Left lung (tissue), 10 donors: ENCODE data around the gene ANKRD40. TPM values are rescaled to one million over a fixed set of nuclear protein-coding genes. Genes with fewer than 3 reads are reported as not detected.

ENCODE experiments used
- ATAC-seq: fragments of 200-7000 bp; cut with Tn5 transposase; one replicate; pipeline ENCODE4 v1.9.1; 2020; ENCODE audit warnings: moderate library complexity
- DNase-seq, 4 donors: peaks; one replicate each; pipeline ENCODE4 v3.0.0-alpha.2; 2013 to 2020
- H3K27ac ChIP-seq, 2 donors: fragments of 200-600 bp; sonication (generic) in 1 of 2; one replicate each; pipeline versions ENCODE4 v1.5.0 to v1.8.0; 2020 to 2021
- H3K27me3 ChIP-seq, 2 donors: fragments of 200-600 bp; sonication (generic) in 1 of 2; one replicate each; pipeline versions ENCODE4 v1.5.0 to v1.8.0; 2020 to 2021
- H3K36me3 ChIP-seq, 2 donors: fragments of 200-600 bp; sonication (generic) in 1 of 2; one replicate each; pipeline versions ENCODE4 v1.5.0 to v1.8.0; 2020 to 2021
- H3K4me1 ChIP-seq, 2 donors: fragments of 200-600 bp; one replicate each; pipeline ENCODE4 v1.8.0; 2021
- H3K4me3 ChIP-seq, 2 donors: fragments of 200-600 bp; sonication (generic) in 1 of 2; one replicate each; pipeline versions ENCODE4 v1.5.0 to v1.8.0; 2020 to 2021; ENCODE audit warnings: mild to moderate bottlenecking in 1 of 2
- H3K9me3 ChIP-seq, 2 donors: fragments of 200-600 bp; sonication (generic) in 1 of 2; one replicate each; pipeline versions ENCODE4 v1.5.0 to v1.8.0; 2020 to 2021
- intact Hi-C, 2 donors: fragments of 100-400 bp; cut with DNase I; formaldehyde crosslinking; loops; one replicate each; pipeline versions ENCODE4 v1.11.2 to v1.14.2; 2022
- polyA plus RNA-seq, 6 donors: library from polyadenylated mRNA; unstranded; fragments of 120-200 nt; gene quantifications; one replicate each; pipeline ENCODE4 v1.2.1, GENCODE V29; 2013; ENCODE audit not compliant: insufficient read length in 6 of 6
- total RNA-seq, 2 donors: library from RNA; stranded (reverse); fragmentation: NEBNext Ultra II Directional; extraction: Animal tissue kit (Norgen Biotek cat#: 25700); gene quantifications; one replicate each; pipeline ENCODE4 v1.2.1, GENCODE V29; 2021
- TF ChIP-seq, protein P1 (sequence below), 2 donors: fragments of 200-600 bp; sonication (generic) in 1 of 2; IDR thresholded peaks; one replicate each; pipeline versions ENCODE4 v1.5.0 to v1.8.0; 2021; ENCODE audit warnings: antibody characterized with exemption in 2 of 2
- donor health status: DM: no; HTN: yes; CAD: no.
- donor health status: DM: no; HTN: no; CAD: no.

ANKRD40 gene
- total and polyA plus RNA-seq, 8 donors, result 42.2 to 52.0 (median 46.6) TPM

DNA sequence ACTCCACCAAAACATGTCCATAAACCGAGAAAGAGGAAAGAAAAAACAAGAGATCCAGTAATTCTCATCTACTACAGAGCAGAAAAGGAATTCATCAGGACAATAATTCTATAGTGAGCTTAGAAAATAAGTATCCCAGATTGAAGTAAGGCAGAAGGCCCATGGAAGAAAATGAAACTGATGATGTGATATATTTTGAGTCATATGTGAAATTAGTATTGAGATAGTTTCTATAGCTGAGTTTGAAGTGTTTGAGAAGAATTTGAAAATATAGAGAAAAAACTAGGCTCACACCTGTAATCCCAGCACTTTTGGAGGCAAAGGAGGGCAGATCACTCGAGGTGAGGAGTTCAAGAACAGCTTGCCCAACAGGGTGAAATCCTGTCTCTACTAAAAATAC is 31.4 kb upstream of the ANKRD40 start:
- ATAC-seq (no peak), DNase-seq (no peak)
- Histone ChIP-seq H3K4me1 (peaks cover 2 to 13% of the 10 kb centered on the region in 2 donors), H3K4me3 (no peak overlapping the region), H3K9me3 (no peaks in the 10 kb centered on the region), H3K36me3 (peaks cover 4 to 69% of the 10 kb centered on the region in 2 donors), H3K27ac (no peak overlapping the region), H3K27me3 (no peaks in the 10 kb centered on the region)
- intact Hi-C loops, result no loop called here
- TF ChIP-seq, protein P1, sequence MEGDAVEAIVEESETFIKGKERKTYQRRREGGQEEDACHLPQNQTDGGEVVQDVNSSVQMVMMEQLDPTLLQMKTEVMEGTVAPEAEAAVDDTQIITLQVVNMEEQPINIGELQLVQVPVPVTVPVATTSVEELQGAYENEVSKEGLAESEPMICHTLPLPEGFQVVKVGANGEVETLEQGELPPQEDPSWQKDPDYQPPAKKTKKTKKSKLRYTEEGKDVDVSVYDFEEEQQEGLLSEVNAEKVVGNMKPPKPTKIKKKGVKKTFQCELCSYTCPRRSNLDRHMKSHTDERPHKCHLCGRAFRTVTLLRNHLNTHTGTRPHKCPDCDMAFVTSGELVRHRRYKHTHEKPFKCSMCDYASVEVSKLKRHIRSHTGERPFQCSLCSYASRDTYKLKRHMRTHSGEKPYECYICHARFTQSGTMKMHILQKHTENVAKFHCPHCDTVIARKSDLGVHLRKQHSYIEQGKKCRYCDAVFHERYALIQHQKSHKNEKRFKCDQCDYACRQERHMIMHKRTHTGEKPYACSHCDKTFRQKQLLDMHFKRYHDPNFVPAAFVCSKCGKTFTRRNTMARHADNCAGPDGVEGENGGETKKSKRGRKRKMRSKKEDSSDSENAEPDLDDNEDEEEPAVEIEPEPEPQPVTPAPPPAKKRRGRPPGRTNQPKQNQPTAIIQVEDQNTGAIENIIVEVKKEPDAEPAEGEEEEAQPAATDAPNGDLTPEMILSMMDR (IDR thresholded peaks at IDR 0.05), result no peak

- intact Hi-C loops, result no loop called here
- Histone ChIP-seq H3K9me3 (no peaks in the 10 kb centered on the region), H3K4me1 (peaks cover 2 to 23% of the 10 kb centered on the region in 2 donors), H3K27ac (no peak overlapping the region), H3K4me3 (no peak overlapping the region), H3K36me3 (peaks cover 0 to 50% of the 10 kb centered on the region in 2 donors), H3K27me3 (no peaks in the 10 kb centered on the region)
- ATAC-seq (no peak), DNase-seq (no peak)
- TF ChIP-seq, protein P1 (IDR thresholded peaks at IDR 0.05), result no peak
Observed at GRCh38 chr17:50737118-50737698, 29.5 kb upstream of the ANKRD40 start.

- Histone ChIP-seq H3K4me1 (peaks cover 7 to 36% of the 10 kb centered on the region in 2 donors), H3K27ac (no peak overlapping the region), H3K4me3 (no peak overlapping the region), H3K27me3 (no peaks in the 10 kb centered on the region), H3K36me3 (peaks cover 0 to 31% of the 10 kb centered on the region in 2 donors), H3K9me3 (no peaks in the 10 kb centered on the region)
- intact Hi-C loops, result no loop called here
- TF ChIP-seq, protein P1 (IDR thresholded peaks at IDR 0.05), result no peak
- no peak for DNase-seq
- no peak for ATAC-seq
Observed at GRCh38 chr17:50735287-50735686, 27.6 kb upstream of the ANKRD40 start.

- H3K4me3 ChIP-seq, result no peak overlapping the region
- intact Hi-C loops, result no loop called here
- peaks cover 7 to 66% of the 10 kb centered on the region in 2 donors for H3K4me1 ChIP-seq
- no peaks in the 10 kb centered on the region for H3K9me3 ChIP-seq
- TF ChIP-seq, protein P1 (IDR thresholded peaks at IDR 0.05), result no peak
- no peak overlapping the region for H3K27ac ChIP-seq
- ATAC-seq, result peak; percentile 16
- DNase-seq, result no peak
- no peaks in the 10 kb centered on the region for H3K27me3 ChIP-seq
- no peaks in the 10 kb centered on the region for H3K36me3 ChIP-seq
Observed at GRCh38 chr17:50731575-50732460, 24.1 kb upstream of the ANKRD40 start.
